ENCODE measurements around the gene SLC29A1.
"Not testable (repeated sequence)": the region's sequence is repeated elsewhere in the genome, so short reads cannot be mapped to it uniquely, and the experiment has no call there.

GRCh38 chr6:44231426-44231825 lies 8.0 kb downstream of the SLC29A1 start:
- not testable (repeated sequence) for TF ChIP-seq SUZ12 (IDR thresholded peaks at IDR 0.05; ENCODE audit: extremely low read depth, insufficient read depth, insufficient read length); YY1 (IDR thresholded peaks at IDR 0.05; ENCODE audit: insufficient read depth, insufficient read length)

Measured in NT2/D1 (cell line).